HepG2 (cell line): ENCODE data around the gene ZNF571. TPM values are rescaled to one million over a fixed set of nuclear protein-coding genes. Genes with fewer than 3 reads are reported as not detected.

Source experiments
- ATAC-seq: fragments of 200-7000 bp; cut with Tn5 transposase; 3 replicates; pipeline ENCODE4 v1.9.1; 2020; ENCODE audit warnings: mild to moderate bottlenecking, moderate library complexity
- BruUV-seq: library from RNA; stranded (reverse); fragments of 400-500 nt; replicated peaks from 2 replicates; lab custom pipeline; 2021; lab: Mats Ljungman, UMichigan
- CTCF ChIA-PET: fragments of 300-600 bp; formaldehyde crosslinking; extraction: SDS; loops from one replicate; lab custom pipeline; 2021; ENCODE audit warnings: low total read pairs, inconsistent platforms, low intra/inter-chr PET ratio; lab: Yijun Ruan, JAX
- POLR2A ChIA-PET: fragments of 350-600 bp; sonication (Branson Sonifier 250); formaldehyde crosslinking; loops from one replicate; lab custom pipeline; 2020; ENCODE audit warnings: antibody characterized with exemption, inconsistent platforms; lab: Yijun Ruan, JAX
- DNase-seq: peaks from one replicate; pipeline ENCODE4 v3.0.0-alpha.2; 2015; ENCODE audit warnings: low spot score
- FAIRE-seq: peaks from 3 replicates; lab custom pipeline; 2011; peaks lifted over from hg19 to GRCh38; lab: Jason Lieb, UNC
- H2AFZ ChIP-seq: one replicate; pipeline ENCODE4 v1.6.1; 2011; ENCODE audit warnings: low read length, inconsistent platforms
- H3K27ac ChIP-seq: fragments of 300-600 bp; 3 replicates; pipeline ENCODE4 v1.8.0; 2011; ENCODE audit warnings: mixed run types, mild to moderate bottlenecking, mixed read lengths, low read length, inconsistent platforms; ENCODE audit not compliant: insufficient read depth; ENCODE audit errors: extremely low read length
- H3K27me3 ChIP-seq, 2 experiments: fragments of 200-600 bp in 1 of 2; 2 replicates in 1 of 2; 3 replicates in 1 of 2; pipeline versions ENCODE4 v1.6.0 to v1.8.0; 2011; ENCODE audit warnings: low read length in 2 of 2, mild to moderate bottlenecking in 2 of 2, moderate library complexity in 2 of 2, inconsistent platforms in 1 of 2; ENCODE audit not compliant: insufficient read depth in 2 of 2, control insufficient read depth in 1 of 2
- H3K36me3 ChIP-seq, 2 experiments: fragments of 200-600 bp in 1 of 2; replicated peaks in 1 of 2; 2 replicates in 1 of 2; 3 replicates in 1 of 2; pipeline versions ENCODE4 v1.5.1 to v1.8.0; 2011; ENCODE audit warnings: low read length in 2 of 2, inconsistent platforms in 1 of 2; ENCODE audit not compliant: insufficient read depth in 2 of 2, control insufficient read depth in 1 of 2
- H3K4me1 ChIP-seq: 2 replicates; pipeline ENCODE4 v1.5.1; 2012; ENCODE audit warnings: low read length, inconsistent platforms; ENCODE audit not compliant: insufficient read depth
- H3K4me2 ChIP-seq: 2 replicates; pipeline ENCODE4 v1.6.0; 2011; ENCODE audit warnings: low read depth, low read length, inconsistent platforms
- H3K4me3 ChIP-seq, 3 experiments: fragments of 200-600 bp in 1 of 3; sonication (generic), shearing (Covaris generic) in 1 of 3; replicated peaks in 1 of 3; 2 replicates each; pipeline ENCODE4 v1.5.1; 2011 to 2016; ENCODE audit warnings: low read length in 3 of 3, inconsistent platforms in 2 of 3, low read depth in 2 of 3, mild to moderate bottlenecking in 2 of 3, control low read depth in 1 of 3, mixed read lengths in 1 of 3; ENCODE audit not compliant: insufficient read depth in 1 of 3
- H3K79me2 ChIP-seq: one replicate; pipeline ENCODE4 v1.6.1; 2011; ENCODE audit warnings: low read length, inconsistent platforms; ENCODE audit not compliant: insufficient read depth
- H3K9ac ChIP-seq: 2 replicates; pipeline ENCODE4 v1.6.0; 2011; ENCODE audit warnings: mild to moderate bottlenecking, low read depth, low read length, inconsistent platforms; ENCODE audit not compliant: insufficient read depth
- H3K9me3 ChIP-seq: 2 replicates; pipeline ENCODE4 v1.5.1; 2012; ENCODE audit warnings: mild to moderate bottlenecking, low read length
- H4K20me1 ChIP-seq: 2 replicates; pipeline ENCODE4 v1.6.0; 2011; ENCODE audit warnings: inconsistent platforms, mild to moderate bottlenecking, low read length, moderate library complexity; ENCODE audit not compliant: insufficient read depth
- FOXP4 ChIP-seq: sonication (generic); formaldehyde crosslinking; IDR thresholded peaks from 2 replicates; pipeline ENCODE4 v1.4.0; 2020; ENCODE audit warnings: missing genetic modification reagents
- GATAD1 ChIP-seq: IDR thresholded peaks from 2 replicates; pipeline ENCODE4 v1.6.1; 2016; ENCODE audit warnings: missing genetic modification reagents, missing compliant biosample characterization
- GLMP ChIP-seq: sonication (generic); formaldehyde crosslinking; IDR thresholded peaks from 2 replicates; pipeline ENCODE4 v1.9.0; 2021; ENCODE audit warnings: missing genetic modification reagents, mild to moderate bottlenecking, borderline replicate concordance
- KDM3A ChIP-seq: IDR thresholded peaks from 2 replicates; pipeline ENCODE4 v1.6.1; 2018; ENCODE audit warnings: low read depth, missing compliant biosample characterization
- KMT2A ChIP-seq: sonication (generic); formaldehyde crosslinking; IDR thresholded peaks from 2 replicates; pipeline ENCODE4 v1.4.0; 2020; ENCODE audit warnings: missing genetic modification reagents
- MTA3 ChIP-seq: sonication (generic); formaldehyde crosslinking; IDR thresholded peaks from 2 replicates; pipeline ENCODE4 v1.4.0; 2020; ENCODE audit warnings: missing genetic modification reagents
- NCOA2 ChIP-seq: sonication (generic); formaldehyde crosslinking; IDR thresholded peaks from 2 replicates; pipeline ENCODE4 v1.8.0; 2022; ENCODE audit warnings: inconsistent platforms
- PRDM10 ChIP-seq: sonication (generic); formaldehyde crosslinking; IDR thresholded peaks from 2 replicates; pipeline ENCODE4 v1.4.0; 2020; ENCODE audit warnings: low read depth, missing genetic modification reagents
- SALL1 ChIP-seq: sonication (generic); formaldehyde crosslinking; IDR thresholded peaks from 2 replicates; pipeline ENCODE4 v1.8.0; 2022; ENCODE audit warnings: mild to moderate bottlenecking, missing genetic modification reagents
- SRSF4 ChIP-seq: fragments of 200-400 bp; formaldehyde crosslinking; IDR thresholded peaks from one replicate; pipeline ENCODE4 v1.6.1; 2018; ENCODE audit warnings: mild to moderate bottlenecking, low read depth, low read length, moderate library complexity; ENCODE audit not compliant: poor library complexity, severe bottlenecking
- TRAFD1 ChIP-seq: sonication (generic); formaldehyde crosslinking; IDR thresholded peaks from 2 replicates; pipeline ENCODE4 v1.5.1; 2020; ENCODE audit warnings: missing genetic modification reagents, mild to moderate bottlenecking, borderline replicate concordance
- WIZ ChIP-seq: sonication (generic); formaldehyde crosslinking; IDR thresholded peaks from 2 replicates; pipeline ENCODE4 v1.5.1; 2020; ENCODE audit warnings: mild to moderate bottlenecking, missing genetic modification reagents
- ZFP36 ChIP-seq: fragments of 150-350 bp; IDR thresholded peaks from 2 replicates; pipeline ENCODE4 v1.6.1; 2018; ENCODE audit warnings: borderline replicate concordance, low read length, low read depth; ENCODE audit not compliant: partially characterized antibody
- ZNF326 ChIP-seq: sonication (generic); formaldehyde crosslinking; IDR thresholded peaks from 2 replicates; pipeline ENCODE4 v1.4.0; 2020; ENCODE audit warnings: missing genetic modification reagents, borderline replicate concordance
- ZNF414 ChIP-seq: sonication (generic); formaldehyde crosslinking; IDR thresholded peaks from 2 replicates; pipeline ENCODE4 v1.5.0; 2020; ENCODE audit warnings: missing genetic modification reagents
- ZNF850 ChIP-seq: sonication (generic); formaldehyde crosslinking; conservative IDR thresholded peaks from 2 replicates; pipeline ENCODE4 v1.9.0; 2021; ENCODE audit warnings: mild to moderate bottlenecking, missing genetic modification reagents
- whole genome bisulfite sequencing: methylation state at CpG from one replicate; pipeline ENCODE4 v1.1.6; 2017; ENCODE audit warnings: low lambda C conversion rate; 5-methylcytosine and 5-hydroxymethylcytosine counted together
- in situ Hi-C: cut with HindIII; loops from 2 replicates; pipeline ENCODE4 v1.10.0; 2017; ENCODE audit warnings: low pct_unique_long_range_greater_than_20kb; ENCODE audit not compliant: extremely low pct_ligation_motif_present
- intact Hi-C: fragments of 100-400 bp; cut with micrococcal nuclease; formaldehyde crosslinking; loops from one replicate; pipeline ENCODE4 v1.10.0; 2022; ENCODE audit not compliant: unreplicated experiment
- polyA plus RNA-seq, 8 experiments: library from polyadenylated mRNA; depleted of rRNA in 3 of 8; stranded (reverse) in 7 of 8; unstranded in 1 of 8; fragments of >200 nt; fragmentation: Illumina TruSeq in 4 of 8; extraction: Trizol in 4 of 8; gene quantifications; 2 replicates each; pipeline versions ENCODE4 v1.2.1 to v1.2.3, GENCODE V29; 2011 to 2016; ENCODE audit warnings: low read depth in 4 of 8, missing spikeins in 1 of 8, mixed read lengths in 1 of 8; ENCODE audit not compliant: insufficient read depth in 1 of 8
- total RNA-seq, 5 experiments: library from RNA; depleted of rRNA; stranded (reverse); fragments of >200 nt; fragmentation: Illumina TruSeq; extraction: Trizol; gene quantifications; 2 replicates each; pipeline ENCODE4 v1.2.3, GENCODE V29; 2016; ENCODE audit warnings: low read depth in 1 of 5

The ZNF571 gene
- total and polyA plus RNA-seq, 2 of the 13 experiments (the other 11 are each of a cell fraction or from before 2014, with no cell fraction given) = 1.3 to 1.9 TPM

- POLR2A ChIA-PET = no interaction called here
- BruUV-seq = no TSS peak
- CTCF ChIA-PET = no interaction called here
These were observed 11.3 kb downstream of the ZNF571 start for GRCh38 chr19:37583340-37583739.

More at GRCh38 chr19:37583340-37583739, 11.3 kb downstream of the ZNF571 start:
- no peaks in the 10 kb centered on the region for H4K20me1 ChIP-seq
- no peaks in the 10 kb centered on the region for H3K4me1 ChIP-seq
- no peak overlapping the region for H2AFZ ChIP-seq
- H3K4me3 ChIP-seq = no peak overlapping the region
- 88% methylated on average over 2 of the region's 2 CpGs for WGBS
- peaks cover 0 to 9% of the 10 kb centered on the region in 2 experiments; a peak in 3 of 5 replicates for H3K36me3 ChIP-seq
- DNase-seq (no peak), ATAC-seq (no peak), FAIRE-seq (no peak)
- H3K79me2 ChIP-seq = no peaks in the 10 kb centered on the region
- no peak overlapping the region for H3K9ac ChIP-seq
- in situ Hi-C loops (no loop called here), intact Hi-C loops (no loop called here)
- no peak overlapping the region for H3K4me2 ChIP-seq
- no peaks in the 10 kb centered on the region for H3K27me3 ChIP-seq
- no peak overlapping the region for H3K27ac ChIP-seq
- peaks cover 92% of the 10 kb centered on the region for H3K9me3 ChIP-seq
- TF ChIP-seq NCOA2 = no peak
- no peak for TF ChIP-seq KDM3A (CRISPR knock-in tag)
- TF ChIP-seq ZNF850 = no peak
- no peak for TF ChIP-seq SALL1 (CRISPR knock-in tag)
- no peak for TF ChIP-seq FOXP4
- no peak for TF ChIP-seq ZFP36
- TF ChIP-seq MTA3 (CRISPR knock-in tag) = no peak
- no peak for TF ChIP-seq KMT2A
- no peak for TF ChIP-seq WIZ (CRISPR knock-in tag)
- no peak for TF ChIP-seq ZNF414 (CRISPR knock-in tag)
- no peak for TF ChIP-seq PRDM10
- no peak for TF ChIP-seq SRSF4
- no peak for TF ChIP-seq TRAFD1 (CRISPR knock-in tag)
- TF ChIP-seq GLMP = no peak
- no peak for TF ChIP-seq GATAD1
- TF ChIP-seq ZNF326 (CRISPR knock-in tag) = no peak
